ENCODE data around the gene SCAF4. TPM values are rescaled to one million over a fixed set of nuclear protein-coding genes. Genes with fewer than 3 reads are reported as not detected.
"Not testable (repeated sequence)": the region's sequence is repeated elsewhere in the genome, so short reads cannot be mapped to it uniquely, and the experiment has no call there.

SCAF4 gene
- total RNA-seq, 1 donor from 2014 or later: 49.7 TPM

DNA sequence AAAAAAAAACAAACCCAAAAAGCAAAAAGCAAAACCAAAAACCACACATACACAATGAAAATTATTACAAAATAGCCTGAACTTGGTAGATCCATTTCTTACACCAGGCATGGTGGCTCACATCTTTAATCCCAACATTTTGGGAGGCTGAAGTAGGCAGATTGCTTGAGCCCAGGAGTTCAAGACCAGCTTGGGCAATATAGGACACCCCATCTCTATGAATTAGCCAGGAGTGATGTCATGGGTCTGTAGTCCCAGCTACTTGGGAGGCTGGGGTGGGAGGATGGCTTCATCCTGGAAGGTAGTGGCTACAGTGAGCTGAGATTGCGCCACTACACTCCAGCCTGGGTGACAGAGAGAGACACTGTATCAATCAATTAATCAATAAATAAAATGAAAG lies 42.1 kb upstream of the SCAF4 start:
- Mint-ChIP-seq H3K36me3 (ENCODE audit: low read depth, unreplicated experiment) (no peaks in the 10 kb centered on the region), H3K27ac (ENCODE audit: unreplicated experiment) (no peak overlapping the region), H3K4me1 (ENCODE audit: unreplicated experiment) (no peaks in the 10 kb centered on the region), H3K27me3 (ENCODE audit: unreplicated experiment) (peaks cover 2% of the 10 kb centered on the region), H3K4me3 (ENCODE audit: unreplicated experiment) (no peak overlapping the region), H3K9me3 (ENCODE audit: unreplicated experiment) (no peaks in the 10 kb centered on the region)
- DNase-seq (ENCODE audit: low spot score): no peak
- TF ChIP-seq, protein P1, sequence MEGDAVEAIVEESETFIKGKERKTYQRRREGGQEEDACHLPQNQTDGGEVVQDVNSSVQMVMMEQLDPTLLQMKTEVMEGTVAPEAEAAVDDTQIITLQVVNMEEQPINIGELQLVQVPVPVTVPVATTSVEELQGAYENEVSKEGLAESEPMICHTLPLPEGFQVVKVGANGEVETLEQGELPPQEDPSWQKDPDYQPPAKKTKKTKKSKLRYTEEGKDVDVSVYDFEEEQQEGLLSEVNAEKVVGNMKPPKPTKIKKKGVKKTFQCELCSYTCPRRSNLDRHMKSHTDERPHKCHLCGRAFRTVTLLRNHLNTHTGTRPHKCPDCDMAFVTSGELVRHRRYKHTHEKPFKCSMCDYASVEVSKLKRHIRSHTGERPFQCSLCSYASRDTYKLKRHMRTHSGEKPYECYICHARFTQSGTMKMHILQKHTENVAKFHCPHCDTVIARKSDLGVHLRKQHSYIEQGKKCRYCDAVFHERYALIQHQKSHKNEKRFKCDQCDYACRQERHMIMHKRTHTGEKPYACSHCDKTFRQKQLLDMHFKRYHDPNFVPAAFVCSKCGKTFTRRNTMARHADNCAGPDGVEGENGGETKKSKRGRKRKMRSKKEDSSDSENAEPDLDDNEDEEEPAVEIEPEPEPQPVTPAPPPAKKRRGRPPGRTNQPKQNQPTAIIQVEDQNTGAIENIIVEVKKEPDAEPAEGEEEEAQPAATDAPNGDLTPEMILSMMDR (IDR thresholded peaks at IDR 0.05; ENCODE audit: unreplicated experiment): no peak

DNA sequence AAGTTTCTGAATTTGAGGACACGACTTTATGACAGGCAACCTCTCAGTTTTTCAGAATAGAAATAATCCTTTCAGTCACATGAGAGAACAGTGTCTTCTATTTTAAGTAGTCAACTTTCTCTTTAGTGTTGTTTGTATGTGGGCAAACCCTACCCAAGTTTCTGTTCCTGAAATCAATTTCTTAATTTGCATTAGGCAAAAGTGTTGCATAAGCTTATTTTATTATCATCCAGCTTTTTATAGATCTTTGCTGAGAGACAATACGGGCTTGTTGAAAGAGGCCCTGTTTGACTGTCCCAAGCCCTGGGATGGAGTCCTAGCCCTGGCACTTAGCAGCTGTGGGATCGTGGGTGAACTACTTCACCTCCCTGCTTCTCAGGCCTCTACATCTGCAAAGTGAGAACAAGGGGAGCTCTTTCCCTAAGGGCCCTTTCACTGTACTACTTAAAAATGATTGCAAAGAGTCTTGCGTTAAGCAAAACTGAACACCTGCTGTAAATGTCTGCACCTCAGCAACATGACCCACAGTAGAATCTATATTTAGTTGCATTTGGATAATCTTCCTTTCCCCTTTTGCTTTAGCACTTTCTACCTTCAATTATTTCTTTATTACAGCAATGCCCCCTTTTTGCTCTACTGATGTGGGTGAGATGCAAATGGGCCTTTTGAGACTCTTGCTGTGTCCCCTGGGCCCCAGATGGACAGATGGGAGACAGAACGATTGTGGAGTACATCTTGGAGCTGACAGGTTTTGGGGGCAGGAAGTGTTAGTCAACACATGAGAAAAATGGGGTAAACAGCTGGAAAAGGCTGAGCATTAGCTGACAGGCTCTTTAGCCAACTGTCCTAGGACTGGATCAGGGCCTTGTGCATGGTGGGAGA lies 41.0 kb upstream of the SCAF4 start:
- Mint-ChIP-seq H3K36me3 (ENCODE audit: low read depth, unreplicated experiment) (no peaks in the 10 kb centered on the region), H3K9me3 (ENCODE audit: unreplicated experiment) (no peaks in the 10 kb centered on the region), H3K27ac (ENCODE audit: unreplicated experiment) (no peak overlapping the region), H3K27me3 (ENCODE audit: unreplicated experiment) (peaks cover 2% of the 10 kb centered on the region), H3K4me1 (ENCODE audit: unreplicated experiment) (no peaks in the 10 kb centered on the region), H3K4me3 (ENCODE audit: unreplicated experiment) (no peak overlapping the region)
- TF ChIP-seq, protein P1 (IDR thresholded peaks at IDR 0.05; ENCODE audit: unreplicated experiment): no peak
- no peak for DNase-seq (ENCODE audit: low spot score)

DNA sequence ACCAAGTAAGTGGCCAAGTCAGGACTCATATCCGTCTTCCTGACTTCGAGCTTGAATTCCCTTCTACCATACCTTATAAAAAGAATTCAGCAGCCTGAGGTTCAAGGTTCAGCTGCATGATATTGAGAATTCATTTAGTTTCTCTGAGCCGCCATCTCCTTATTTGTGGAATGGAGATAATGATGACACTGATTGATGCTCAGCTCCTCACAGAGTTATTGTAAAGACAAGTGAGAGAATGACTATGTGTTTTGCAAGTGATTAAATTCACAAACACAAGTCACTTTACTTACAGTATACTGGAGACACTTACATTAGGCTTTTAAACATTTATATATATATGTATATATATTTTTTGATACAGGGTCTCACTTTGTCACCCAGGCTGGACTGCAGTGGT lies 39.8 kb upstream of the SCAF4 start:
- TF ChIP-seq, protein P1 (IDR thresholded peaks at IDR 0.05; ENCODE audit: unreplicated experiment): no peak
- Mint-ChIP-seq H3K9me3 (ENCODE audit: unreplicated experiment) (no peaks in the 10 kb centered on the region), H3K4me1 (ENCODE audit: unreplicated experiment) (no peaks in the 10 kb centered on the region), H3K4me3 (ENCODE audit: unreplicated experiment) (no peak overlapping the region), H3K36me3 (ENCODE audit: low read depth, unreplicated experiment) (no peaks in the 10 kb centered on the region), H3K27ac (ENCODE audit: unreplicated experiment) (no peak overlapping the region), H3K27me3 (ENCODE audit: unreplicated experiment) (peaks cover 2% of the 10 kb centered on the region)
- DNase-seq (ENCODE audit: low spot score): no peak

DNA sequence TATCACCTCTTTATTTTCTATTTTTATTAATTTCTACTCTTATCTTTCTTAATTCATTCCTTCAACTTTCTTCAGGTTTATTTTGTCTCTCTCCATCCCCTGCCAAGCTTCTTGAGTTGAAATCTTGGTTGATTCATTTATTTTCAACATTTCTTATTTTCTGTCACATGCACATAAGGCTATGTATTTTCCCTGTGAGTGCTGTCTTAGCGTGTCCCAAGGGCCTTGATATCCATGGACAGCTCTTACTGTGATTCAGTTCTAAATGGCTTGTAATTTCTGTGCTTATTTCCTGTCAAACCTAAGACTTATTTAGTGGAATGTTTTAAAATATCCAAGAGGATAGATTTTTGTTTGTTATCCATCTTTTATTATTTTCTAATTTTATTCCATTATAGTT lies 36.8 kb upstream of the SCAF4 start:
- Mint-ChIP-seq H3K9me3 (ENCODE audit: unreplicated experiment) (peaks cover 5% of the 10 kb centered on the region), H3K4me1 (ENCODE audit: unreplicated experiment) (no peaks in the 10 kb centered on the region), H3K27me3 (ENCODE audit: unreplicated experiment) (peaks cover 2% of the 10 kb centered on the region), H3K27ac (ENCODE audit: unreplicated experiment) (no peak overlapping the region), H3K4me3 (ENCODE audit: unreplicated experiment) (no peak overlapping the region), H3K36me3 (ENCODE audit: low read depth, unreplicated experiment) (peaks cover 6% of the 10 kb centered on the region)
- TF ChIP-seq, protein P1 (IDR thresholded peaks at IDR 0.05; ENCODE audit: unreplicated experiment): no peak
- no peak for DNase-seq (ENCODE audit: low spot score)

DNA sequence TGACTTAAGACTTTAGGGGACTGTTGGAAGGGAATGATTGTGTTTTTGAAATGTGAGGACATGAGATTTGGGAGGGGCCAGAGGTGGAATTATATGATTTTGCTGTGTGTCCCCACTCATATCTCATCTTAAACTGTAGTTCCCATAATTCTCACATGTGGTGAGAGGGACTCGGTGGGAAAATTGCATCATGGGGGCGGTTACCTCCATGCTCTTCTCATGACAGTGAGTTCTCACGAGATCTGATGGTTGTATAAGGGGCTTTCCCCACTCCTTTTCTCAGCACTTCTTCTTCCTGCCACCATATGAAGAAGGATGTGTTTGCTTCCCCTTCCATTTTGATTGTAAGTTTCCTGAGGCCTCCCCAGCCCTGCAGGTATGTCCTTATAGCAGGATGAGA lies 35.0 kb upstream of the SCAF4 start:
- TF ChIP-seq, protein P1 (IDR thresholded peaks at IDR 0.05; ENCODE audit: unreplicated experiment): no peak
- DNase-seq (ENCODE audit: low spot score): no peak
- Mint-ChIP-seq H3K27ac (ENCODE audit: unreplicated experiment) (no peak overlapping the region), H3K9me3 (ENCODE audit: unreplicated experiment) (peaks cover 5% of the 10 kb centered on the region), H3K4me3 (ENCODE audit: unreplicated experiment) (no peak overlapping the region), H3K36me3 (ENCODE audit: low read depth, unreplicated experiment) (peaks cover 6% of the 10 kb centered on the region), H3K27me3 (ENCODE audit: unreplicated experiment) (peaks cover 2% of the 10 kb centered on the region), H3K4me1 (ENCODE audit: unreplicated experiment) (no peaks in the 10 kb centered on the region)

DNA sequence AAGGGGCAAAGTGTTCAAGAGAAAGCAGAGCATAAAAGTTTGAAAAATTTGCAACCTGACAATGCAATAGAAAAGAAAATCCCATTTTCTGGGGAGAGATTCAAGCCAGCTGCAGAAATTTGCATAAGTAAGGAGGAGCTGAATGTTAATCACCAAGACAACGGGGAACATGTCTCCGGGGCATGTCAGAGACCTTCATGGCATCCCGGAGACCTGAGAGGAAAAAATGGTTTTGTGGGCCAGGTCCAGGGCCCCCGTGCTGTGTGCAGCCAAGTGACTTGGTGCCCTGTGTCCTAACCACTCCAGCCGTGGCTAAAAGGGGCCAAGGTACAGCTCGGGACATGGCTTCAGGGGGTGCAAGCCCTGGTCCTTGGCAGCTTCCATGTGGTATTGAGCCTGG lies 33.9 kb upstream of the SCAF4 start:
- DNase-seq (ENCODE audit: low spot score); H3K9me3 Mint-ChIP-seq (ENCODE audit: unreplicated experiment); H3K27me3 Mint-ChIP-seq (ENCODE audit: unreplicated experiment); H3K27ac Mint-ChIP-seq (ENCODE audit: unreplicated experiment); H3K4me3 Mint-ChIP-seq (ENCODE audit: unreplicated experiment); H3K4me1 Mint-ChIP-seq (ENCODE audit: unreplicated experiment); H3K36me3 Mint-ChIP-seq (ENCODE audit: low read depth, unreplicated experiment): not testable (repeated sequence)

Measured in endothelial cell (in vitro differentiated cells).